Lung microvascular endothelial cell (primary cell): Measurements from ENCODE around the gene PLEK. TPM values are rescaled to one million over a fixed set of nuclear protein-coding genes. Genes with fewer than 3 reads are reported as not detected.

Experiments
- DNase-seq, 2 donors: peaks; one replicate each; pipeline versions ENCODE4 v3.0.0 to v3.0.0-alpha.2; 2010; ENCODE audit warnings: low read depth in 2 of 2
- total RNA-seq: library from RNA; depleted of rRNA; stranded (reverse); fragments of >200 nt; gene quantifications from 2 replicates; pipeline ENCODE4 v1.2.1, GENCODE V29; 2014

The PLEK gene
- total RNA-seq, 1 donor from 2014 or later = under 0.01 TPM

GRCh38 chr2:68414876-68415275 lies 49.8 kb downstream of the PLEK start:
- peak in 1 of 2 donors; percentile 11 for DNase-seq

DNA sequence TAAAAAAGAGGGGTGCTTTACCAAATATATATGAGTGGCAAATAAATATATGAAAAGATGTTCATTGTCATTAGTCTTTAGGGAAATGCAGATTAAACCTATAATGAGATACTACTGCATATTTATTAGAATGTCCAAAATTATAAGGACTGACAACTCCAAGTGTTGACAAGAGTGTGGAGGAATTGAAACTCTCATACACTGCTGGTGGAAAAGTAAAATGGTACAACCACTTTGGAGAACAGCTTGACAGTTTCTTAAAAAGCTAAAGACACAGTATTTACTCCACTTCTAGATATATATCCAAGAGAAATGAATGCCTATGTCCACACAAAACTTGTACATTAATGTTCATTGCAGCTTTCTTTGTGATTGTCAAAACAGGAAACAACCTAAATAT lies 50.4 kb downstream of the PLEK start:
- DNase-seq = no peak

GRCh38 chr2:68416081-68416675 lies 51.1 kb downstream of the PLEK start:
- no peak for DNase-seq

DNA sequence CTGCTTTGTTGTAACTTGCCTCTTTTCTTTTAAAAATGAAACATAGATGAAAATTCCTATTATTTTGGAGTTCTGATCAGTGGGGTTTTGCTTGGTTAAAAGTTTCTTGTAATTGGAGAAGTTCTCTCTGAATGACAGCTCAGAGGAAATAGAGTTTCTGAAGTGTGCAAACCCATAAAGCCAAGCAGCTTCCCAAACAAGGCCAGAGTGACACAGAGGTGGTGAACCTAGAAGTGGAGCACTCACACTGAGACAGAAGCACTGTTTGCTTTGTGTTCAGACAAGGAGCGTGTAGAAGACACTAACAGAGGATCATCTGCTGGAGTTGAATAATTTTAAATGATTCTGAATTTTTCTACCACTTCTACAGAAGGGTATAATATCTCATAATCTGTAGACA lies 52.8 kb downstream of the PLEK start:
- DNase-seq = no peak

GRCh38 chr2:68418419-68418818 lies 53.3 kb downstream of the PLEK start:
- no peak for DNase-seq

- DNase-seq = no peak
These were observed 53.8 kb downstream of the PLEK start for GRCh38 chr2:68418855-68419254.

DNA sequence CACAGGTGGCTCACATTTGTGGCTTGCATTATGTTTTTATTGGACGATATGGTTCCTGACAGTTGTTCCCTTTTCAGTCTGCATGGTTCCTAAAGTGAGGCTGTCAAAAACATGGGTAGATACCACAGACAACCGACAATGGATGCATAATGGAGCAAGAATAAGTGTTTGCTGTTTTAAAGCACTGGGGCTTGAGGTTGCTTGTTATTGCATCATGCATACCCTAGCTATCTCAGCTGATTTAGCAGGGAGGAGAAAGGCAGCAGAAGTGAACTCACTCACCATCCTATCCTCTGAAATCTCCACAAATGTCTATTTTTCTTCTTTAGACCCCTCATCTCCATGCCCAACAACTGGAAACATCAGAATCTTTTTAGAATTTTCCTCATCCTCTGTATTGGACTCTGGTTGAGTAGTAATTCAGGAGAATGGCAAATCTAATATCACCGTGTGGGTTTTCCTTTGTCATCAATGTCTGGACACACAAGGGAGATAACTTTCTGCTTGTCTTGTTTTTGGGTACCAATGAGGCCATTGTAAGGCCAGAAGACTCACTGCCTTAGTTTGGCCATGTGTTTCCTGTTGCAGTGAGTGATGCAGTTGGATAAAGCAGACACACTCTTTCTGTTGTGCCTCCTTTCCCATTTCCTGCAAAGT lies 55.3 kb downstream of the PLEK start:
- DNase-seq = no peak

- DNase-seq = no peak
These were observed 59.0 kb downstream of the PLEK start for GRCh38 chr2:68423966-68424650.

- DNase-seq = no peak
These were observed 60.4 kb downstream of the PLEK start for GRCh38 chr2:68425503-68425902.

GRCh38 chr2:68426446-68426845 lies 61.4 kb downstream of the PLEK start:
- DNase-seq = no peak

DNA sequence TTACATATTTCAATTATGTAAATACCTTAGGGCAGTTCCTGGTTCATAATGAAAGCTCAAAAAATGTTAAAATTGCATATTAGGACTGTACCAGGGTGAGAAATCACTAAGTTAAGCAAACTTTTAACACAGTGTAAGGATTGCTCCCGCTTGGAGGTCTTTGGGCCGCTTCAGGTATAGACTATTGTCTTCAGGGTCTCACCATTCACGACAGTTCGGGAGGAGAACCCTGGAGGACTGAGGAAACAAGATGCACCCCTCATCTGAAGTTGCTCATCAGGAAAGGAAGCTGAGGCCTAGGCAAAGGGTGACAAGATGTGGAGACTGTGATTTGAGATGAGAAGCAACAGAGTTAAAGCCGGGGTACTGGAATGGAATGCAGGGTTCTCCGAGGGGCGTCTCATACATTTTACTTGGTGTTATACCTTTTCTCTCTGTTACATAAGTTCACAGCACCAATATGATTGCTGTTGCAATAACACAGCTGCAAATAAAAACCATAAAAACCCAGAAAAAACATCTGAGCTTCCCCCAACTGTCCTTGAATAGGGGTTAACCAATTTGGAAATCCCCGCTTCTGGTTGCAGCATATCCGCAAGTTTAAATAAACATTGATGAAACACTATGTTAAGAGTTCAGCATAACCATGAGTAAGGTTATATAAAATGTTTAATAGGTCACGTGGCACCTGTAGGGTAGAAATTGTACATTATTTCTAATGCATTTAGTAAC lies 61.9 kb downstream of the PLEK start:
- DNase-seq = peak; percentile 61 to 65

- DNase-seq = no peak
These were observed 63.0 kb downstream of the PLEK start for GRCh38 chr2:68428126-68428525.

DNA sequence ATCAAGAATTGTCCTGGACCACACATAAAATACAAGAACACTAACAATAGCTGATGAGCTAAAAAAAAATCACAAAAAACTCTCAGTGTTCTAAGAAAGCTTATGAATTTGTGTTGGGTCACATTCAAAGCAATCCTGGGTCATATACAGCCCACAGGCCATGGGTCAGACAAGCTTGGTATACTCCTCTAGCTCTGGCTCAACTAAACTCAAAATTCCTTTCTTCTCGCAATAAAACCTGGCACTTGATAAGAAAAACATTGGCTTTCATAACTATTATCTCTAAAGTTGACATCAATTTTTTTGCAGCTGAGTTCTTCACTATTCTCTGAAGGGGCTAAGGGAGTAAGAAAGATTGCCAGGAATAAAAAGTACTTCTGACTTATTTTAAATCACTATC lies 63.7 kb downstream of the PLEK start:
- DNase-seq = no peak

DNA sequence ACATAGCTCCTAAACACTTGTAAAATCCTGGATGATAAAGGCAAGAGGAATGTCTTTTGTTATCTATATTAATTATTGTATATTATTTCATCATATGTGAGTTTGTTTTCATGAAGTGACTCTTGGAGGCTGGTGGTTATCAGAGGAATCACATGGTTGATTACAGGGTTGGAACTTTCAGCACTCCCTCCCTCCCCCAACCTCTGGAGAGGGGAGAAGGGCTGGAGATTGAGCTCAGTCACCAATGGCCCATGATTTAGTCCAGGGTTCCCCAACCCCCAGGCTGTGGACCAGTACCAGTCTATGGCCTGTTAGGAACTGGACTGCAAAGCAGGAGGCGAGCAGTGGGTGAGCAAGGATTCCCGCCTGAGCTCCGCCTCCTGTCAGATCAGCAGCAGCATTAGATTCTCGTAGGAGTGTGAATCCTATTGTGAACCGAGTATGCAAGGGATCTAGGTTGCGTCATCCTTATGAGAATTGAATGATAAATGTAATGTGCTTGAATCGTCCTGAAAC lies 64.3 kb downstream of the PLEK start:
- no peak for DNase-seq

GRCh38 chr2:68431316-68431972 lies 66.4 kb downstream of the PLEK start:
- no peak for DNase-seq

GRCh38 chr2:68432696-68433658 lies 67.9 kb downstream of the PLEK start:
- DNase-seq = no peak

DNA sequence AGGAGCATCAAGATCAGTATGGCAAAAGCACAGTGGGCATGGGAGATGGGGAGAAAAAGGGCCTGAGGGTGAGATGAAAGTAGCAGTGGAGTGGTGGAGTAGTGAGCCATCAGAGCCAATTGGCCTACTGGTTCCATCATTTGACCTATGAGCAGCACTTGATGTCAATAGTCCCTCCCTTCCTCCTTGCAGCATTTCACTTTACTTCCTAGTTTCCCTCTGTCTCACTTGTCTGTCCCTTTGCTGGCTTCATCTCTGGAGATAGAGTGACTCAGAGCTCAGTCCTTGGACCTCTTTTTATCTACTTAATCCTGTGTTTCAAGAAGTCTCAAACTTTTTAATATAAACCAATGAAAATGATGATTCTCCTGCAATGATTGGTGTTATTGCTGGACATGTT lies 69.9 kb downstream of the PLEK start:
- DNase-seq = no peak

DNA sequence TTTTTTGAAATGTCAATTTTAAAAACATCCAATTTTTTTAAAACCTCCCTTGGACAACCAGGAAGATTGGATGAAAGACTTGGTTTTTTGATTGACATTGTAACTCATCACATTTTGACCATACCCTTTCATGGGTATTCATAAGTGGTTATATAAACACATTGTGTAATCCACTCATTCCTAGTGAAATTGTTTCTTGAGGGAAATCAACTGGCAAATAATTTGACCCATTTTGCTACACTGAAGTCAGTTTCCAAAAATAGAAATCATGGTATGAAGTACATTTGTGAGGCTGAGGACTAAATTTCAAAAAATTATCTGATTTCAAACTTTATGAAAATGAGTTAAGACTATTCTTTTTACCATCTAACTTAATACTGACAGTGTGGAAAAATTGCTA lies 70.5 kb downstream of the PLEK start:
- peak in 1 of 2 donors; percentile 15 for DNase-seq

- peak in 1 of 2 donors; percentile 39 for DNase-seq
These were observed 71.2 kb downstream of the PLEK start for GRCh38 chr2:68436270-68436669.
